Endothelial cell of umbilical vein (primary cell): ENCODE measurements around the gene KDM4B. TPM values are rescaled to one million over a fixed set of nuclear protein-coding genes. Genes with fewer than 3 reads are reported as not detected.

Experiments
- BruUV-seq: library from RNA; stranded (reverse); fragments of 400-500 nt; replicated peaks from 2 replicates; lab custom pipeline; 2021; lab: Mats Ljungman, UMichigan
- CTCF ChIA-PET: fragments of 300-600, 350-600 bp; sonication (Branson Sonifier 250); formaldehyde crosslinking; loops from one replicate; lab custom pipeline; 2021; ENCODE audit warnings: antibody characterized with exemption, inconsistent platforms; lab: Charles Lee
- POLR2A ChIA-PET: fragments of 300-600, 350-600 bp; sonication (Branson Sonifier 250); formaldehyde crosslinking; loops from one replicate; lab custom pipeline; 2021; ENCODE audit warnings: antibody characterized with exemption, inconsistent platforms; lab: Charles Lee
- DNase-seq: peaks from one replicate; pipeline ENCODE4 v3.0.0-alpha.2; 2011; ENCODE audit warnings: low read depth, low spot score
- FAIRE-seq: peaks from 2 replicates; lab custom pipeline; 2011; peaks lifted over from hg19 to GRCh38; lab: Jason Lieb, UNC
- H2AFZ ChIP-seq: 2 replicates; pipeline ENCODE4 v1.6.0; 2012; ENCODE audit warnings: low read depth, low read length, control low read depth, inconsistent platforms
- H3K27ac ChIP-seq: 2 replicates; pipeline ENCODE4 v1.5.1; 2011; ENCODE audit warnings: low read depth, mild to moderate bottlenecking, control low read depth, low read length, moderate library complexity; ENCODE audit not compliant: insufficient read depth
- H3K27me3 ChIP-seq, 2 experiments: 2 replicates each; pipeline versions ENCODE4 v1.6.0 to v1.6.1; 2011; ENCODE audit warnings: low read length in 2 of 2, mixed read lengths in 1 of 2; ENCODE audit not compliant: control insufficient read depth in 2 of 2, insufficient read depth in 2 of 2
- H3K36me3 ChIP-seq, 2 experiments: 2 replicates in 1 of 2; 3 replicates in 1 of 2; pipeline ENCODE4 v1.5.1; 2011; ENCODE audit warnings: low read length in 2 of 2, mild to moderate bottlenecking in 1 of 2, moderate library complexity in 1 of 2; ENCODE audit not compliant: control insufficient read depth in 2 of 2, insufficient read depth in 2 of 2; ENCODE audit errors: extremely low read depth in 1 of 2
- H3K4me1 ChIP-seq: 3 replicates; pipeline ENCODE4 v1.5.1; 2011; ENCODE audit warnings: mild to moderate bottlenecking, low read length; ENCODE audit not compliant: control insufficient read depth, insufficient read depth; ENCODE audit errors: extremely low read depth
- H3K4me2 ChIP-seq: 2 replicates; pipeline ENCODE4 v1.6.1; 2011; ENCODE audit warnings: low read length, control low read depth, mixed read lengths; ENCODE audit not compliant: insufficient read depth
- H3K4me3 ChIP-seq, 3 experiments: fragments of 200-600 bp in 1 of 3; sonication (generic), shearing (Covaris generic) in 1 of 3; replicated peaks in 1 of 3; 2 replicates each; pipeline ENCODE4 v1.5.1; 2011 to 2016; ENCODE audit warnings: control low read depth in 3 of 3, low read length in 3 of 3, mild to moderate bottlenecking in 2 of 3, inconsistent platforms in 1 of 3, low read depth in 1 of 3, moderate library complexity in 1 of 3; ENCODE audit not compliant: insufficient read depth in 1 of 3
- H3K79me2 ChIP-seq: 2 replicates; pipeline ENCODE4 v1.6.0; 2012; ENCODE audit warnings: low read length, inconsistent platforms; ENCODE audit not compliant: control insufficient read depth, insufficient read depth
- H3K9ac ChIP-seq: replicated peaks from 2 replicates; pipeline ENCODE3; 2011; ENCODE audit warnings: low read length, control low read depth; ENCODE audit not compliant: insufficient read depth; ENCODE audit errors: extremely low read depth
- H3K9me1 ChIP-seq: replicated peaks from 3 replicates; pipeline ENCODE4 v1.6.0; 2011; ENCODE audit warnings: mild to moderate bottlenecking, low read length; ENCODE audit not compliant: control insufficient read depth, insufficient read depth; ENCODE audit errors: extremely low read depth
- H3K9me3 ChIP-seq: replicated peaks from 2 replicates; pipeline ENCODE4 v1.5.1; 2012; ENCODE audit warnings: low read length, inconsistent platforms; ENCODE audit not compliant: control insufficient read depth, insufficient read depth
- H4K20me1 ChIP-seq: replicated peaks from 2 replicates; pipeline ENCODE3; 2011; ENCODE audit warnings: mild to moderate bottlenecking, low read length; ENCODE audit not compliant: control insufficient read depth, insufficient read depth; ENCODE audit errors: extremely low read depth
- CTCF ChIP-seq, 2 donors: IDR thresholded peaks; 1 replicate in 1 of 2; 2 replicates in 1 of 2; pipeline ENCODE4 v1.5.1; 2011; ENCODE audit warnings: low read length in 2 of 2, mild to moderate bottlenecking in 2 of 2, moderate library complexity in 2 of 2, control low read depth in 1 of 2, inconsistent platforms in 1 of 2, low read depth in 1 of 2; ENCODE audit not compliant: insufficient read depth in 1 of 2; ENCODE audit errors: extremely low read depth in 1 of 2
- EZH2 ChIP-seq: IDR thresholded peaks from 2 replicates; pipeline ENCODE4 v1.6.1; 2012; ENCODE audit warnings: borderline replicate concordance, low read depth, mild to moderate bottlenecking, moderate library complexity, low read length, inconsistent platforms; ENCODE audit not compliant: severe bottlenecking
- FOS ChIP-seq: IDR thresholded peaks from 2 replicates; pipeline ENCODE4 v1.6.1; 2011; ENCODE audit warnings: mild to moderate bottlenecking, low read length, moderate library complexity, borderline replicate concordance; ENCODE audit not compliant: insufficient read depth
- GATA2 ChIP-seq: IDR thresholded peaks from 2 replicates; pipeline ENCODE4 v1.7.0; 2011; ENCODE audit warnings: low read depth, mild to moderate bottlenecking, moderate library complexity, mixed read lengths, low read length; ENCODE audit not compliant: insufficient read length, insufficient read depth
- JUN ChIP-seq: IDR thresholded peaks from 2 replicates; pipeline ENCODE4 v1.6.1; 2011; ENCODE audit warnings: borderline replicate concordance, low read depth; ENCODE audit not compliant: insufficient read length, insufficient read depth
- MAX ChIP-seq: IDR thresholded peaks from 2 replicates; pipeline ENCODE4 v1.6.1; 2011; ENCODE audit not compliant: insufficient read depth, insufficient read length
- MYC ChIP-seq: IDR thresholded peaks from one replicate; pipeline ENCODE4 v1.6.1; 2011; ENCODE audit warnings: mild to moderate bottlenecking, low read depth, low read length
- POLR2A ChIP-seq: IDR thresholded peaks from 2 replicates; pipeline ENCODE4 v1.6.1; 2012; ENCODE audit warnings: low read depth, mild to moderate bottlenecking, control low read depth, low read length
- POLR2AphosphoS5 ChIP-seq: IDR thresholded peaks from 2 replicates; pipeline ENCODE4 v1.6.1; 2012; ENCODE audit warnings: low read depth, mild to moderate bottlenecking, control low read depth, low read length, moderate library complexity; ENCODE audit not compliant: insufficient read depth
- dilution Hi-C: fragments of 300-500 bp; cut with MboI; formaldehyde crosslinking; loops from one replicate; pipeline ENCODE4 v1.15.0; 2019; ENCODE audit warnings: low sequenced_read_pairs; ENCODE audit not compliant: extremely low pct_ligation_motif_present
- intact Hi-C: fragments of 100-400 bp; cut with micrococcal nuclease; formaldehyde crosslinking; loops from one replicate; pipeline ENCODE4 v1.10.0; 2022
- polyA plus RNA-seq, 4 experiments: library from polyadenylated mRNA; depleted of rRNA in 3 of 4; stranded (reverse) in 3 of 4; unstranded in 1 of 4; fragments of >200 nt; gene quantifications; 2 replicates each; pipeline versions ENCODE4 v1.2.1 to v1.2.3, GENCODE V29; 2011 to 2012; ENCODE audit warnings: missing spikeins in 1 of 4
- total RNA-seq: library from RNA; stranded (reverse); gene quantifications from 2 replicates; pipeline ENCODE4 v1.2.3, GENCODE V29; 2021

The KDM4B gene
- total and polyA plus RNA-seq, 2 donors (not counting 3 experiments of a cell fraction or from before 2014, with no cell fraction given), result 12.4 to 37.2 TPM

- Histone ChIP-seq H3K79me2 (peaks cover 22% of the 10 kb centered on the region), H4K20me1 (no peaks in the 10 kb centered on the region), H3K9ac (no peak overlapping the region), H3K4me1 (no peaks in the 10 kb centered on the region), H3K27me3 (no peaks in the 10 kb centered on the region), H3K36me3 (no peaks in the 10 kb centered on the region), H3K9me1 (no peaks in the 10 kb centered on the region), H3K4me3 (no peak overlapping the region), H3K9me3 (no peaks in the 10 kb centered on the region), H3K27ac (no peak overlapping the region), H2AFZ (no peak overlapping the region), H3K4me2 (no peak overlapping the region)
- dilution Hi-C loops, result no loop called here
- intact Hi-C loops, result no loop called here
- DNase-seq (no peak), FAIRE-seq (no peak)
- CTCF ChIA-PET, result interaction anchor here (0.6 to 3.4 kb wide), 21 partner anchors 13 to 1428 kb away, joined by 3 to 54 read pairs (median 6); partner anchors contain the start of gene PLIN3
- TF ChIP-seq JUN, result no peak
- no peak for TF ChIP-seq POLR2AphosphoS5
- TF ChIP-seq EZH2, result no peak
- TF ChIP-seq MAX, result no peak
- no peak for TF ChIP-seq CTCF (IDR thresholded peaks at IDR 0.05; ENCODE audit: extremely low read depth in 1 of 2, insufficient read depth in 1 of 2, low read depth in 1 of 2, low read length in 2 of 2)
- no peak for TF ChIP-seq MYC
- no peak for TF ChIP-seq FOS
- no peak for TF ChIP-seq GATA2
- TF ChIP-seq POLR2A, result no peak
- POLR2A ChIA-PET, result interaction anchor here (1.1 kb wide), 1 partner anchor 24 kb away, joined by 4 read pairs; no protein-coding TSS in a partner anchor
- BruUV-seq, result no TSS peak
These were observed 33.2 kb downstream of the KDM4B start for GRCh38 chr19:5002143-5002542.
